Neutrophil (primary cell): ENCODE data around the gene TMEM212.

Experiments used
- H3K27ac ChIP-seq: fragments of 200-600 bp; sonication (generic); 2 replicates; pipeline ENCODE4 v1.5.1; 2016; ENCODE audit warnings: mild to moderate bottlenecking, moderate library complexity
- H3K27me3 ChIP-seq: fragments of 200-600 bp; sonication (generic); 2 replicates; pipeline ENCODE4 v1.6.0; 2016; ENCODE audit warnings: mild to moderate bottlenecking
- H3K36me3 ChIP-seq: fragments of 200-600 bp; sonication (generic); 2 replicates; pipeline ENCODE4 v1.5.1; 2017
- H3K4me1 ChIP-seq, 2 experiments: fragments of 200-600 bp in 1 of 2; sonication (generic) in 1 of 2; 1 replicate in 1 of 2; 2 replicates in 1 of 2; pipeline versions ENCODE4 v1.5.1 to v1.6.1; 2013 to 2016; ENCODE audit warnings: low read depth in 1 of 2, low read length in 1 of 2, mild to moderate bottlenecking in 1 of 2, moderate library complexity in 1 of 2; ENCODE audit not compliant: control insufficient read depth in 1 of 2, insufficient read depth in 1 of 2
- H3K4me3 ChIP-seq, 2 experiments: fragments of 200-600 bp in 1 of 2; sonication (generic) in 1 of 2; 1 replicate in 1 of 2; 2 replicates in 1 of 2; pipeline ENCODE4 v1.5.1; 2013 to 2016; ENCODE audit warnings: low read depth in 1 of 2, low read length in 1 of 2, mild to moderate bottlenecking in 1 of 2, moderate library complexity in 1 of 2
- H3K9me3 ChIP-seq: fragments of 200-600 bp; sonication (generic); 2 replicates; pipeline ENCODE4 v1.5.1; 2016
- TF ChIP-seq, protein P1 (sequence below): fragments of 200-600 bp; sonication (generic); IDR thresholded peaks from 2 replicates; pipeline ENCODE4 v1.5.1; 2016; ENCODE audit warnings: antibody characterized with exemption

The TMEM212 gene

GRCh38 chr3:171888466-171888865 is 45.3 kb downstream of the TMEM212 start:
- TF ChIP-seq, protein P1, sequence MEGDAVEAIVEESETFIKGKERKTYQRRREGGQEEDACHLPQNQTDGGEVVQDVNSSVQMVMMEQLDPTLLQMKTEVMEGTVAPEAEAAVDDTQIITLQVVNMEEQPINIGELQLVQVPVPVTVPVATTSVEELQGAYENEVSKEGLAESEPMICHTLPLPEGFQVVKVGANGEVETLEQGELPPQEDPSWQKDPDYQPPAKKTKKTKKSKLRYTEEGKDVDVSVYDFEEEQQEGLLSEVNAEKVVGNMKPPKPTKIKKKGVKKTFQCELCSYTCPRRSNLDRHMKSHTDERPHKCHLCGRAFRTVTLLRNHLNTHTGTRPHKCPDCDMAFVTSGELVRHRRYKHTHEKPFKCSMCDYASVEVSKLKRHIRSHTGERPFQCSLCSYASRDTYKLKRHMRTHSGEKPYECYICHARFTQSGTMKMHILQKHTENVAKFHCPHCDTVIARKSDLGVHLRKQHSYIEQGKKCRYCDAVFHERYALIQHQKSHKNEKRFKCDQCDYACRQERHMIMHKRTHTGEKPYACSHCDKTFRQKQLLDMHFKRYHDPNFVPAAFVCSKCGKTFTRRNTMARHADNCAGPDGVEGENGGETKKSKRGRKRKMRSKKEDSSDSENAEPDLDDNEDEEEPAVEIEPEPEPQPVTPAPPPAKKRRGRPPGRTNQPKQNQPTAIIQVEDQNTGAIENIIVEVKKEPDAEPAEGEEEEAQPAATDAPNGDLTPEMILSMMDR, result no peak
- Histone ChIP-seq H3K27me3 (no peaks in the 10 kb centered on the region), H3K4me3 (no peak overlapping the region), H3K27ac (no peak overlapping the region), H3K4me1 (no peaks in the 10 kb centered on the region), H3K9me3 (no peaks in the 10 kb centered on the region), H3K36me3 (no peaks in the 10 kb centered on the region)

GRCh38 chr3:171890398-171890797 is 47.2 kb downstream of the TMEM212 start:
- no peaks in the 10 kb centered on the region for H3K9me3 ChIP-seq
- H3K4me1 ChIP-seq, result peaks cover 9 to 10% of the 10 kb centered on the region in 2 experiments
- no peak overlapping the region for H3K27ac ChIP-seq
- no peaks in the 10 kb centered on the region for H3K36me3 ChIP-seq
- TF ChIP-seq, protein P1, result no peak
- no peak overlapping the region for H3K4me3 ChIP-seq
- H3K27me3 ChIP-seq, result no peaks in the 10 kb centered on the region

DNA sequence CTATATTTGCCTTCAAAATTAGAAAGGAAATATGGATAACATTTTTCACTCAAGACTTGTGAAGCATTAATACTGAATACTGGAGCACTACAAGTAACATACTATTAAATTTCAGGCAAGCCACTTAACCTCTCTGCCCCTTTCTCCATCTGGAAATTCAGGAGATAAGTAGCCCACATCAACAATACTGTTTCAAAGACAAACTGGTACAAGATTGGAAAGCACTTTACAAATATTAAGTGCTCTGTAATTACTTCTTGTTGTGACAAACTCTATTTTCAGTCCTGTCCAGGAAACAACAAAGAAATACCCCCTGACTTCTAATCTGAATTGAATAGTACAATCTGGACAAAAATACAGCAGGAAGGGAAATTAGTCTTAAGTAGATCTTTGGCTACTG is 49.3 kb downstream of the TMEM212 start:
- H3K9me3 ChIP-seq, result no peaks in the 10 kb centered on the region
- H3K27ac ChIP-seq, result no peak overlapping the region
- TF ChIP-seq, protein P1, result no peak
- peaks cover 9 to 10% of the 10 kb centered on the region in 2 experiments for H3K4me1 ChIP-seq
- H3K36me3 ChIP-seq, result no peaks in the 10 kb centered on the region
- no peaks in the 10 kb centered on the region for H3K27me3 ChIP-seq
- H3K4me3 ChIP-seq, result no peak overlapping the region

GRCh38 chr3:171895291-171895690 is 52.1 kb downstream of the TMEM212 start:
- peaks cover 9 to 10% of the 10 kb centered on the region in 2 experiments for H3K4me1 ChIP-seq
- H3K36me3 ChIP-seq, result no peaks in the 10 kb centered on the region
- H3K9me3 ChIP-seq, result no peaks in the 10 kb centered on the region
- H3K4me3 ChIP-seq, result no peak overlapping the region
- H3K27me3 ChIP-seq, result no peaks in the 10 kb centered on the region
- TF ChIP-seq, protein P1, result no peak
- H3K27ac ChIP-seq, result no peak overlapping the region

GRCh38 chr3:171895900-171896299 is 52.8 kb downstream of the TMEM212 start:
- Histone ChIP-seq H3K4me3 (no peak overlapping the region), H3K9me3 (no peaks in the 10 kb centered on the region), H3K27ac (no peak overlapping the region), H3K36me3 (no peaks in the 10 kb centered on the region), H3K27me3 (no peaks in the 10 kb centered on the region), H3K4me1 (peaks cover 9 to 10% of the 10 kb centered on the region in 2 experiments)
- TF ChIP-seq, protein P1, result no peak

DNA sequence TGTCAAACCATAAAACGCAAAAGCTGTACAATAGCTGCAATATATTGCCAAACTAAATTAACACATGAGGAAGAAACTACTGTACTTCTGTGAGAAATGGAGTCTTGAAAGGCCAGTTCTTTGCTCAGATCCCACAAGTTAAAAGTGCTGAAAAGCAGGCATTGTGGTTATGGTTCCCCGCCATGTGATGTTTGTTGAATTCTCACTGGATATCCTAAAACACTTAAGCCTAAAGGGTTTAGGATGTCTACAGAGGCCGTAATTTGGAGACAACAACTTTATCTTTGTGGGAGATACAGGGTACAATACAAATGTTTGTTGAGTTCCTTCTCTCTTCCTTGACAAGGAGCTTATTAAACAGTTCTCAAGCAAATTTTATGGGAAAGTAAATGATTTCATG is 53.2 kb downstream of the TMEM212 start:
- no peak overlapping the region for H3K27ac ChIP-seq
- TF ChIP-seq, protein P1, result no peak
- no peak overlapping the region for H3K4me3 ChIP-seq
- no peaks in the 10 kb centered on the region for H3K9me3 ChIP-seq
- peaks cover 9 to 10% of the 10 kb centered on the region in 2 experiments for H3K4me1 ChIP-seq
- H3K27me3 ChIP-seq, result no peaks in the 10 kb centered on the region
- no peaks in the 10 kb centered on the region for H3K36me3 ChIP-seq
